A549 (cell line): Measurements from ENCODE around the gene ADNP2. TPM values are rescaled to one million over a fixed set of nuclear protein-coding genes. Genes with fewer than 3 reads are reported as not detected.

Experiments
- ATAC-seq, 2 experiments: fragments of 200-7000 bp in 1 of 2; fragments of >200 bp in 1 of 2; cut with Nextera tagmentation in 1 of 2; cut with Tn5 transposase in 1 of 2; 3 replicates each; pipeline versions ENCODE4 v1.8.0 to v1.9.1; 2018 to 2020; ENCODE audit warnings: mild to moderate bottlenecking in 1 of 2, moderate library complexity in 1 of 2
- CTCF ChIA-PET: fragments of 300-600 bp; sonication (Branson Sonifier 250); formaldehyde crosslinking; extraction: SDS; loops from one replicate; lab custom pipeline; 2021; ENCODE audit warnings: antibody characterized with exemption, inconsistent platforms; lab: Yijun Ruan, JAX
- POLR2A ChIA-PET: fragments of 350-600 bp; formaldehyde crosslinking; extraction: SDS; loops from one replicate; lab custom pipeline; 2021; ENCODE audit warnings: antibody characterized with exemption, inconsistent platforms; lab: Yijun Ruan, JAX
- DNase-seq, 2 experiments: peaks; one replicate each; pipeline versions ENCODE4 v3.0.0 to v3.0.0-alpha.2; 2011 to 2016; ENCODE audit warnings: low read depth in 1 of 2, low spot score in 1 of 2
- FAIRE-seq: peaks from 2 replicates; lab custom pipeline; 2011; peaks lifted over from hg19 to GRCh38; lab: Jason Lieb, UNC
- H3K27ac ChIP-seq, 2 experiments: fragments of >200 bp; sonication (Bioruptor Twin); formaldehyde crosslinking; 3 replicates each; pipeline ENCODE4 v1.5.1; 2016 to 2017
- H3K4me1 ChIP-seq: fragments of >200 bp; sonication (Bioruptor Twin); formaldehyde crosslinking; 3 replicates; pipeline ENCODE4 v1.6.1; 2016
- H3K4me2 ChIP-seq: fragments of >200 bp; sonication (Bioruptor Twin); formaldehyde crosslinking; 3 replicates; pipeline ENCODE4 v1.6.1; 2016
- H3K4me3 ChIP-seq: fragments of >200 bp; sonication (Bioruptor Twin); formaldehyde crosslinking; 3 replicates; pipeline ENCODE4 v1.5.1; 2016
- H3K9me3 ChIP-seq: fragments of >200 bp; sonication (Bioruptor Twin); formaldehyde crosslinking; 3 replicates; pipeline ENCODE4 v1.6.1; 2016
- CBX2 ChIP-seq: fragments of 200-600 bp; sonication (generic); IDR thresholded peaks from 2 replicates; pipeline ENCODE4 v1.6.1; 2016; ENCODE audit warnings: low read depth, mild to moderate bottlenecking, borderline replicate concordance
- CBX8 ChIP-seq: fragments of 200-600 bp; sonication (generic); IDR thresholded peaks from 2 replicates; pipeline ENCODE4 v1.6.1; 2016
- CHD2 ChIP-seq: fragments of 150-350 bp; IDR thresholded peaks from 2 replicates; pipeline ENCODE4 v1.6.1; 2014; ENCODE audit warnings: low read length; ENCODE audit not compliant: partially characterized antibody
- CHD4 ChIP-seq: fragments of 200-600 bp; sonication (generic); IDR thresholded peaks from 2 replicates; pipeline ENCODE4 v1.6.1; 2016; ENCODE audit warnings: antibody characterized with exemption, mild to moderate bottlenecking, borderline replicate concordance
- ESRRA ChIP-seq: fragments of 150-350 bp; IDR thresholded peaks from 2 replicates; pipeline ENCODE4 v1.6.1; 2014; ENCODE audit warnings: mild to moderate bottlenecking, low read length, borderline replicate concordance
- FOSB ChIP-seq: fragments of 250-450 bp; sonication (Bioruptor Pico); IDR thresholded peaks from 2 replicates; pipeline ENCODE4 v1.5.0; 2020; ENCODE audit warnings: mild to moderate bottlenecking, moderate library complexity
- FOSL2 ChIP-seq, 2 experiments: fragments of 450-650 bp in 1 of 2; fragments of >200 bp in 1 of 2; sonication (Bioruptor Twin) in 1 of 2; formaldehyde crosslinking; IDR thresholded peaks; 2 replicates each; pipeline versions ENCODE4 v1.5.0 to v1.6.1; 2016 to 2020; ENCODE audit warnings: mild to moderate bottlenecking in 1 of 2, moderate library complexity in 1 of 2
- FOXS1 ChIP-seq: fragments of 250-450 bp; sonication (Bioruptor Pico); IDR thresholded peaks from 2 replicates; pipeline ENCODE4 v1.5.0; 2020; ENCODE audit warnings: mild to moderate bottlenecking, moderate library complexity
- GATA3 ChIP-seq: IDR thresholded peaks from 2 replicates; pipeline ENCODE4 v1.6.1; 2012; ENCODE audit warnings: borderline replicate concordance
- HOXA7 ChIP-seq: fragments of 250-450 bp; sonication (Bioruptor Pico); IDR thresholded peaks from 2 replicates; pipeline ENCODE4 v1.5.0; 2020; ENCODE audit warnings: mild to moderate bottlenecking, moderate library complexity
- HOXB13 ChIP-seq: fragments of 250-450 bp; sonication (Bioruptor Pico); IDR thresholded peaks from 2 replicates; pipeline ENCODE4 v1.5.0; 2020; ENCODE audit warnings: low read depth, mild to moderate bottlenecking, moderate library complexity
- HOXB5 ChIP-seq: fragments of 250-450 bp; sonication (Bioruptor Pico); IDR thresholded peaks from 2 replicates; pipeline ENCODE4 v1.5.0; 2020; ENCODE audit warnings: mild to moderate bottlenecking, moderate library complexity
- JUN ChIP-seq, 2 experiments: fragments of >200 bp; sonication (Bioruptor Twin); formaldehyde crosslinking; IDR thresholded peaks; 2 replicates in 1 of 2; 3 replicates in 1 of 2; pipeline ENCODE4 v1.6.1; 2016 to 2017
- KDM1A ChIP-seq: fragments of 200-600 bp; sonication (generic); IDR thresholded peaks from 2 replicates; pipeline ENCODE4 v1.6.1; 2016; ENCODE audit warnings: low read depth, mild to moderate bottlenecking
- KDM5A ChIP-seq: fragments of 200-600 bp; sonication (generic); IDR thresholded peaks from 2 replicates; pipeline ENCODE4 v1.6.1; 2016; ENCODE audit warnings: antibody characterized with exemption, mild to moderate bottlenecking
- MYC ChIP-seq: IDR thresholded peaks from 2 replicates; pipeline ENCODE4 v1.6.1; 2012; ENCODE audit warnings: mild to moderate bottlenecking, inconsistent platforms, low read length, improper control_type of control experiment, borderline replicate concordance
- NPAS2 ChIP-seq: fragments of 250-450 bp; sonication (Bioruptor Pico); IDR thresholded peaks from 2 replicates; pipeline ENCODE4 v1.8.0; 2022; ENCODE audit warnings: mild to moderate bottlenecking, moderate library complexity, borderline replicate concordance
- NR3C1 ChIP-seq: fragments of >200 bp; sonication (Bioruptor Twin); formaldehyde crosslinking; IDR thresholded peaks from 3 replicates; pipeline ENCODE4 v1.6.1; 2017
- PHF8 ChIP-seq: fragments of 200-600 bp; sonication (generic); IDR thresholded peaks from 2 replicates; pipeline ENCODE4 v1.6.1; 2016; ENCODE audit warnings: low read depth, mild to moderate bottlenecking, antibody characterized with exemption, moderate library complexity, borderline replicate concordance
- RARB ChIP-seq: fragments of 250-450 bp; sonication (Bioruptor Pico); IDR thresholded peaks from 2 replicates; pipeline ENCODE4 v1.8.0; 2021; ENCODE audit warnings: mild to moderate bottlenecking, moderate library complexity
- TFCP2L1 ChIP-seq: fragments of 250-450 bp; sonication (Bioruptor Pico); IDR thresholded peaks from 2 replicates; pipeline ENCODE4 v1.5.0; 2021; ENCODE audit warnings: mild to moderate bottlenecking
- ZC3H11A ChIP-seq: fragments of 450-650 bp; IDR thresholded peaks from 2 replicates; pipeline ENCODE4 v1.6.1; 2014; ENCODE audit warnings: antibody characterized with exemption, mild to moderate bottlenecking
- ZFP36 ChIP-seq: fragments of 450-650 bp; IDR thresholded peaks from 2 replicates; pipeline ENCODE4 v1.6.1; 2014; ENCODE audit warnings: borderline replicate concordance; ENCODE audit not compliant: partially characterized antibody
- WGBS: methylation state at CpG from one replicate; pipeline ENCODE4 v1.1.6; 2017; ENCODE audit errors: missing lambda C conversion rate; 5-methylcytosine and 5-hydroxymethylcytosine counted together
- polyA minus RNA-seq: library from RNA; depleted of rRNA, polyadenylated mRNA; stranded (reverse); fragments of >200 nt; gene quantifications from 2 replicates; pipeline ENCODE4 v1.2.3, GENCODE V29; 2011; rRNA and poly(A)+ RNA removed
- polyA plus RNA-seq, 4 experiments: library from polyadenylated mRNA; depleted of rRNA in 3 of 4; stranded (reverse); fragments of >200 nt; fragmentation: RNase III in 1 of 4; extraction: RNeasy Plus Mini Kit Qiagen cat#74134 plus additional on column Dnase treatment in 1 of 4; gene quantifications; 2 replicates in 3 of 4; 3 replicates in 1 of 4; pipeline ENCODE4 v1.2.3, GENCODE V29; 2011 to 2017
- TF ChIP-seq, protein P1 (sequence below): IDR thresholded peaks from 2 replicates; pipeline ENCODE4 v1.6.1; 2012; ENCODE audit warnings: low read depth, borderline replicate concordance
- TF ChIP-seq, protein P2 (sequence below): fragments of 200-600 bp; sonication (generic); IDR thresholded peaks from 2 replicates; pipeline ENCODE4 v1.6.1; 2016; ENCODE audit warnings: antibody characterized with exemption, mild to moderate bottlenecking, moderate library complexity
- TF ChIP-seq, protein P3 (sequence below): IDR thresholded peaks from 2 replicates; pipeline ENCODE4 v1.6.1; 2012
- TF ChIP-seq, protein P4 (sequence below): fragments of >200 bp; sonication (Bioruptor Twin); formaldehyde crosslinking; IDR thresholded peaks from 2 replicates; pipeline ENCODE4 v1.6.1; 2016
- TF ChIP-seq, protein P5 (sequence below): fragments of 150-350 bp; IDR thresholded peaks from 2 replicates; pipeline ENCODE4 v1.6.1; 2014; ENCODE audit warnings: low read depth, mild to moderate bottlenecking, low read length

The ADNP2 gene, protein sequence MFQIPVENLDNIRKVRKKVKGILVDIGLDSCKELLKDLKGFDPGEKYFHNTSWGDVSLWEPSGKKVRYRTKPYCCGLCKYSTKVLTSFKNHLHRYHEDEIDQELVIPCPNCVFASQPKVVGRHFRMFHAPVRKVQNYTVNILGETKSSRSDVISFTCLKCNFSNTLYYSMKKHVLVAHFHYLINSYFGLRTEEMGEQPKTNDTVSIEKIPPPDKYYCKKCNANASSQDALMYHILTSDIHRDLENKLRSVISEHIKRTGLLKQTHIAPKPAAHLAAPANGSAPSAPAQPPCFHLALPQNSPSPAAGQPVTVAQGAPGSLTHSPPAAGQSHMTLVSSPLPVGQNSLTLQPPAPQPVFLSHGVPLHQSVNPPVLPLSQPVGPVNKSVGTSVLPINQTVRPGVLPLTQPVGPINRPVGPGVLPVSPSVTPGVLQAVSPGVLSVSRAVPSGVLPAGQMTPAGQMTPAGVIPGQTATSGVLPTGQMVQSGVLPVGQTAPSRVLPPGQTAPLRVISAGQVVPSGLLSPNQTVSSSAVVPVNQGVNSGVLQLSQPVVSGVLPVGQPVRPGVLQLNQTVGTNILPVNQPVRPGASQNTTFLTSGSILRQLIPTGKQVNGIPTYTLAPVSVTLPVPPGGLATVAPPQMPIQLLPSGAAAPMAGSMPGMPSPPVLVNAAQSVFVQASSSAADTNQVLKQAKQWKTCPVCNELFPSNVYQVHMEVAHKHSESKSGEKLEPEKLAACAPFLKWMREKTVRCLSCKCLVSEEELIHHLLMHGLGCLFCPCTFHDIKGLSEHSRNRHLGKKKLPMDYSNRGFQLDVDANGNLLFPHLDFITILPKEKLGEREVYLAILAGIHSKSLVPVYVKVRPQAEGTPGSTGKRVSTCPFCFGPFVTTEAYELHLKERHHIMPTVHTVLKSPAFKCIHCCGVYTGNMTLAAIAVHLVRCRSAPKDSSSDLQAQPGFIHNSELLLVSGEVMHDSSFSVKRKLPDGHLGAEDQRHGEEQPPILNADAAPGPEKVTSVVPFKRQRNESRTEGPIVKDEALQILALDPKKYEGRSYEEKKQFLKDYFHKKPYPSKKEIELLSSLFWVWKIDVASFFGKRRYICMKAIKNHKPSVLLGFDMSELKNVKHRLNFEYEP
- polyA plus RNA-seq (2011; rRNA removed) (9.8 and 14.8 TPM in 2 replicates), polyA plus RNA-seq (2017; fragmentation: RNase III; extraction: RNeasy Plus Mini Kit Qiagen cat#74134 plus additional on column Dnase treatment) (9.9 to 11.2 TPM (median 10.8 TPM) in 3 replicates), polyA minus RNA-seq (18.4 and 19.9 TPM in 2 replicates)
- polyA plus RNA-seq (2012; cell fraction: cytosol; rRNA removed): 5.1 and 6.6 TPM in 2 replicates
- 12.0 and 15.3 TPM in 2 replicates for polyA plus RNA-seq (2012; cell fraction: nucleus; rRNA removed)

DNA sequence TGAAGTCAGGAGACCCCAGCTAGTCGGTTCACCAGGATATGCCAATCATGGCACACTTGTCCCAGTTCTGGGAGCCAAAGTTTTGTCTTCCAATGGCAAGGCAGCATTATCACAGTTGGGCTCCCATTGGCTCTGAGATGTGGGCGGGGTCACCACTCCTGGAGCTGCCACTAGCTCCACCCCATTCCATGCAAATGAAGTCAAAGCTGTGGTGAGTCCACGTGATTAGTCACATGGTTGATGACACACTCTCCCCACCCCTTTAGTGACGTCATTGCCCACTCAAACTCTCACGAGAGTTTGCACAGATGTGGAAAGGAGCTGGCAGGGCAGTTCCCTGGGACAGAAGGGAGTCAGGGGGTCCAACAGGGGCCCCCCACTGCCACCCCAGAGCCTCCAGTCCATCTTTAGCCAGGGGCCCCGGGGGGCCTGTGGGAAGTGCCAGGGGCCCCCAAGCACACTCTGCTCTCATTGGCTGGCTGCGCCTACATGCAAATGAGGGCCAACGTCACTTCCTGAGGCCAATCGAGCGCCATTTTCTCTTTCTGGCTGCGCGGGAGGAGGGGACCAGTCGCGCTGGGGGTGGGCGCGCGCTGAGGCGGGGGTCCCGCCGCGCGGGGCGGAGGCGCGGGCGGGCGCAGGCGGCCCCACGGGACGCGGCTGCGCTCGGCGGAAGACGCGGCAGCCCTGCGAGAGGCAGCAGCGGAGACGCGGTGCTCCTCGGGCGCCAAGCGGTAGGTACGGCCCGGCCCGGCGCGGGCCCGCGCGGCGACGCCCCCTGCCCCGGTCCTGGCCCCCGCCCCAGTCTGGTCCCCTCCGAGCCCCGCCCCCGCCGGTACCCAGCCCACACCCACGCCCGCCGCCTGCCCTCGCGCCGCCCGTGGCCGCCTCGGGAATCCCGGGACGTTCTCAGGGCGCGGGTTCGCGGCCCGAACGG, at the start of gene ADNP2:
TSS of gene ADNP2 (plus strand) at position 524 of the 937 bp plus-strand sequence. CDS start 8,281 bp downstream, outside the sequence.
- FAIRE-seq (no peak), ATAC-seq (peak; percentile 90 to 95), DNase-seq (peak; percentile 77 to 97)
- ChIA-PET POLR2A (interaction anchor here (1.3 kb wide), 1 partner anchor 75 kb away, joined by 8 read pairs; the partner anchor contains the start of gene RBFA), CTCF (no interaction called here)
- peak within 1 kb of the TSS; percentile 74 for H3K4me3 ChIP-seq
- no peaks in the 10 kb centered on the region for H3K9me3 ChIP-seq
- H3K27ac ChIP-seq: peak within 1 kb of the TSS; percentile 90 to 99
- 6% methylated on average over 5 of the region's 76 CpGs for WGBS
- peak within 1 kb of the TSS; percentile 87 for H3K4me2 ChIP-seq
- peaks cover 19% of the 10 kb centered on the region for H3K4me1 ChIP-seq
- TF ChIP-seq RARB (CRISPR knock-in tag): no peak
- TF ChIP-seq CBX8: no peak
- TF ChIP-seq HOXB13 (CRISPR knock-in tag): no peak
- TF ChIP-seq MYC: no peak
- TF ChIP-seq, protein P1, sequence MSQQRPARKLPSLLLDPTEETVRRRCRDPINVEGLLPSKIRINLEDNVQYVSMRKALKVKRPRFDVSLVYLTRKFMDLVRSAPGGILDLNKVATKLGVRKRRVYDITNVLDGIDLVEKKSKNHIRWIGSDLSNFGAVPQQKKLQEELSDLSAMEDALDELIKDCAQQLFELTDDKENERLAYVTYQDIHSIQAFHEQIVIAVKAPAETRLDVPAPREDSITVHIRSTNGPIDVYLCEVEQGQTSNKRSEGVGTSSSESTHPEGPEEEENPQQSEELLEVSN: no peak
- TF ChIP-seq CHD4: no peak
- TF ChIP-seq CHD2: peak; percentile 72
- no peak for TF ChIP-seq KDM1A
- TF ChIP-seq, protein P2, sequence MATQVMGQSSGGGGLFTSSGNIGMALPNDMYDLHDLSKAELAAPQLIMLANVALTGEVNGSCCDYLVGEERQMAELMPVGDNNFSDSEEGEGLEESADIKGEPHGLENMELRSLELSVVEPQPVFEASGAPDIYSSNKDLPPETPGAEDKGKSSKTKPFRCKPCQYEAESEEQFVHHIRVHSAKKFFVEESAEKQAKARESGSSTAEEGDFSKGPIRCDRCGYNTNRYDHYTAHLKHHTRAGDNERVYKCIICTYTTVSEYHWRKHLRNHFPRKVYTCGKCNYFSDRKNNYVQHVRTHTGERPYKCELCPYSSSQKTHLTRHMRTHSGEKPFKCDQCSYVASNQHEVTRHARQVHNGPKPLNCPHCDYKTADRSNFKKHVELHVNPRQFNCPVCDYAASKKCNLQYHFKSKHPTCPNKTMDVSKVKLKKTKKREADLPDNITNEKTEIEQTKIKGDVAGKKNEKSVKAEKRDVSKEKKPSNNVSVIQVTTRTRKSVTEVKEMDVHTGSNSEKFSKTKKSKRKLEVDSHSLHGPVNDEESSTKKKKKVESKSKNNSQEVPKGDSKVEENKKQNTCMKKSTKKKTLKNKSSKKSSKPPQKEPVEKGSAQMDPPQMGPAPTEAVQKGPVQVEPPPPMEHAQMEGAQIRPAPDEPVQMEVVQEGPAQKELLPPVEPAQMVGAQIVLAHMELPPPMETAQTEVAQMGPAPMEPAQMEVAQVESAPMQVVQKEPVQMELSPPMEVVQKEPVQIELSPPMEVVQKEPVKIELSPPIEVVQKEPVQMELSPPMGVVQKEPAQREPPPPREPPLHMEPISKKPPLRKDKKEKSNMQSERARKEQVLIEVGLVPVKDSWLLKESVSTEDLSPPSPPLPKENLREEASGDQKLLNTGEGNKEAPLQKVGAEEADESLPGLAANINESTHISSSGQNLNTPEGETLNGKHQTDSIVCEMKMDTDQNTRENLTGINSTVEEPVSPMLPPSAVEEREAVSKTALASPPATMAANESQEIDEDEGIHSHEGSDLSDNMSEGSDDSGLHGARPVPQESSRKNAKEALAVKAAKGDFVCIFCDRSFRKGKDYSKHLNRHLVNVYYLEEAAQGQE: peak; percentile 60
- TF ChIP-seq HOXA7 (CRISPR knock-in tag): no peak
- TF ChIP-seq FOSB (CRISPR knock-in tag): no peak
- no peak for TF ChIP-seq FOSL2 (IDR thresholded peaks at IDR 0.05)
- peak; percentile 95 for TF ChIP-seq FOSL2 (CRISPR knock-in tag; IDR thresholded peaks at IDR 0.05)
- TF ChIP-seq, protein P3, sequence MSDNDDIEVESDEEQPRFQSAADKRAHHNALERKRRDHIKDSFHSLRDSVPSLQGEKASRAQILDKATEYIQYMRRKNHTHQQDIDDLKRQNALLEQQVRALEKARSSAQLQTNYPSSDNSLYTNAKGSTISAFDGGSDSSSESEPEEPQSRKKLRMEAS: peak; percentile 29; the same call in 1 of the 2 replicates
- TF ChIP-seq TFCP2L1 (CRISPR knock-in tag): no peak
- TF ChIP-seq FOXS1 (CRISPR knock-in tag): no peak
- peak; percentile 52 to 80; a peak in 4 of 5 replicates for TF ChIP-seq JUN (IDR thresholded peaks at IDR 0.05)
- no peak for TF ChIP-seq HOXB5
- 0 out of 2 replicates have a peak, but pooled peaks have one; percentile 37 for TF ChIP-seq PHF8
- TF ChIP-seq, protein P4, sequence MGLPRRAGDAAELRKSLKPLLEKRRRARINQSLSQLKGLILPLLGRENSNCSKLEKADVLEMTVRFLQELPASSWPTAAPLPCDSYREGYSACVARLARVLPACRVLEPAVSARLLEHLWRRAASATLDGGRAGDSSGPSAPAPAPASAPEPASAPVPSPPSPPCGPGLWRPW: no peak
- no peak for TF ChIP-seq CBX2
- no peak for TF ChIP-seq NR3C1
- no peak for TF ChIP-seq ESRRA
- TF ChIP-seq KDM5A: no peak
- no peak for TF ChIP-seq GATA3
- no peak for TF ChIP-seq NPAS2
- no peak for TF ChIP-seq ZC3H11A
- TF ChIP-seq, protein P5, sequence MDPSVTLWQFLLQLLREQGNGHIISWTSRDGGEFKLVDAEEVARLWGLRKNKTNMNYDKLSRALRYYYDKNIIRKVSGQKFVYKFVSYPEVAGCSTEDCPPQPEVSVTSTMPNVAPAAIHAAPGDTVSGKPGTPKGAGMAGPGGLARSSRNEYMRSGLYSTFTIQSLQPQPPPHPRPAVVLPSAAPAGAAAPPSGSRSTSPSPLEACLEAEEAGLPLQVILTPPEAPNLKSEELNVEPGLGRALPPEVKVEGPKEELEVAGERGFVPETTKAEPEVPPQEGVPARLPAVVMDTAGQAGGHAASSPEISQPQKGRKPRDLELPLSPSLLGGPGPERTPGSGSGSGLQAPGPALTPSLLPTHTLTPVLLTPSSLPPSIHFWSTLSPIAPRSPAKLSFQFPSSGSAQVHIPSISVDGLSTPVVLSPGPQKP: no peak
- no peak for TF ChIP-seq ZFP36
